ENCODE measurements around the gene SLC25A19. TPM values are rescaled to one million over a fixed set of nuclear protein-coding genes. Genes with fewer than 3 reads are reported as not detected.

The SLC25A19 gene
- total RNA-seq, 1 experiment from 2014 or later = 29.8 TPM

- H3K9me3 ChIP-seq = no peaks in the 10 kb centered on the region
- no peak overlapping the region for H3K27ac Mint-ChIP-seq (ENCODE audit: unreplicated experiment)
- H3K9me3 Mint-ChIP-seq (ENCODE audit: unreplicated experiment) = no peaks in the 10 kb centered on the region
- peaks cover 2% of the 10 kb centered on the region; the same call in 1 of the 2 replicates for H3K36me3 ChIP-seq (ENCODE audit: control insufficient read depth, insufficient read depth, low read length)
- H3K4me3 ChIP-seq (ENCODE audit: low read depth, low read length) = no peak overlapping the region
- intact Hi-C loops (cut with micrococcal nuclease; ENCODE audit: unreplicated experiment) = no loop called here
- POLR2A ChIA-PET = interaction anchor here (0.6 kb wide), 1 partner anchor 156 kb away, joined by 3 read pairs; the partner anchor contains the start of gene GRB2
- peaks cover 26% of the 10 kb centered on the region for H3K36me3 Mint-ChIP-seq (ENCODE audit: insufficient read depth, unreplicated experiment)
- BruUV-seq (replicated peaks) = no TSS peak
- no peaks in the 10 kb centered on the region for H3K27me3 Mint-ChIP-seq (ENCODE audit: insufficient read depth, unreplicated experiment)
- no peak for DNase-seq
- H3K4me1 Mint-ChIP-seq (ENCODE audit: low read depth, unreplicated experiment) = peaks cover 22% of the 10 kb centered on the region
- CTCF ChIA-PET = interaction anchor here (0.5 to 1.1 kb wide), 3 partner anchors 21 to 209 kb away, joined by 3 to 4 read pairs (median 3); partner anchors contain the start of gene MIF4GD
- H3K4me3 Mint-ChIP-seq (ENCODE audit: unreplicated experiment) = no peak overlapping the region
- no peaks in the 10 kb centered on the region for H3K4me1 ChIP-seq
- H3K27me3 ChIP-seq (replicated peaks; ENCODE audit: control insufficient read depth, insufficient read depth, low read length) = no peaks in the 10 kb centered on the region
- no peak for TF ChIP-seq CTCF (IDR thresholded peaks at IDR 0.05; ENCODE audit: insufficient read depth in 1 of 2, low read depth in 1 of 2, low read length in 1 of 2, severe bottlenecking in 1 of 2, unreplicated experiment in 1 of 2)
Measured at GRCh38 chr17:75249564-75249963, 39.7 kb downstream of the SLC25A19 start.

GRCh38 chr17:75246404-75246803 is 42.8 kb downstream of the SLC25A19 start:
- intact Hi-C loops (cut with micrococcal nuclease; ENCODE audit: unreplicated experiment) = no loop called here
- Mint-ChIP-seq H3K4me3 (ENCODE audit: unreplicated experiment) (no peak overlapping the region), H3K4me1 (ENCODE audit: low read depth, unreplicated experiment) (peaks cover 3% of the 10 kb centered on the region), H3K27me3 (ENCODE audit: insufficient read depth, unreplicated experiment) (no peaks in the 10 kb centered on the region), H3K9me3 (ENCODE audit: unreplicated experiment) (no peaks in the 10 kb centered on the region), H3K36me3 (ENCODE audit: insufficient read depth, unreplicated experiment) (peaks cover 46% of the 10 kb centered on the region), H3K27ac (ENCODE audit: unreplicated experiment) (no peak overlapping the region)
- ChIA-PET CTCF (no interaction called here), POLR2A (interaction anchor here (0.7 kb wide), 2 partner anchors 11 to 708 kb away, joined by 3 to 4 read pairs; no protein-coding TSS in a partner anchor)
- H3K36me3 ChIP-seq (ENCODE audit: control insufficient read depth, insufficient read depth, low read length) = peaks cover 2% of the 10 kb centered on the region
- H3K4me1 ChIP-seq = 0 out of 2 replicates have a peak, but pooled peaks cover under 1% of the 10 kb centered on the region
- H3K27me3 ChIP-seq (replicated peaks; ENCODE audit: control insufficient read depth, insufficient read depth, low read length) = no peaks in the 10 kb centered on the region
- no peak for TF ChIP-seq CTCF (IDR thresholded peaks at IDR 0.05; ENCODE audit: insufficient read depth in 1 of 2, low read depth in 1 of 2, low read length in 1 of 2, severe bottlenecking in 1 of 2, unreplicated experiment in 1 of 2)
- no peak overlapping the region for H3K4me3 ChIP-seq (ENCODE audit: low read depth, low read length)
- no peak for DNase-seq
- no peaks in the 10 kb centered on the region for H3K9me3 ChIP-seq
- no TSS peak for BruUV-seq (replicated peaks)

GRCh38 chr17:75245011-75245410 is 44.2 kb downstream of the SLC25A19 start:
- no TSS peak for BruUV-seq (replicated peaks)
- Histone ChIP-seq H3K4me1 (peaks cover 13% of the 10 kb centered on the region), H3K27me3 (replicated peaks; ENCODE audit: control insufficient read depth, insufficient read depth, low read length) (no peaks in the 10 kb centered on the region), H3K36me3 (ENCODE audit: control insufficient read depth, insufficient read depth, low read length) (peaks cover 4% of the 10 kb centered on the region), H3K4me3 (ENCODE audit: low read depth, low read length) (no peak overlapping the region), H3K9me3 (no peaks in the 10 kb centered on the region)
- no peak overlapping the region for H3K27ac Mint-ChIP-seq (ENCODE audit: unreplicated experiment)
- H3K27me3 Mint-ChIP-seq (ENCODE audit: insufficient read depth, unreplicated experiment) = no peaks in the 10 kb centered on the region
- H3K9me3 Mint-ChIP-seq (ENCODE audit: unreplicated experiment) = no peaks in the 10 kb centered on the region
- no peak for TF ChIP-seq CTCF (IDR thresholded peaks at IDR 0.05; ENCODE audit: insufficient read depth in 1 of 2, low read depth in 1 of 2, low read length in 1 of 2, severe bottlenecking in 1 of 2, unreplicated experiment in 1 of 2)
- CTCF ChIA-PET = no interaction called here
- POLR2A ChIA-PET = no interaction called here
- H3K36me3 Mint-ChIP-seq (ENCODE audit: insufficient read depth, unreplicated experiment) = peaks cover 59% of the 10 kb centered on the region
- no peak overlapping the region for H3K4me3 Mint-ChIP-seq (ENCODE audit: unreplicated experiment)
- peaks cover 11% of the 10 kb centered on the region for H3K4me1 Mint-ChIP-seq (ENCODE audit: low read depth, unreplicated experiment)
- intact Hi-C loops (cut with micrococcal nuclease; ENCODE audit: unreplicated experiment) = no loop called here
- no peak for DNase-seq
